WERI-Rb-1 (cell line): ENCODE data around the gene OASL.
A peak's percentile ranks its signal among the peaks of the same experiment; 100 is the strongest.

Experiments used
- DNase-seq: peaks from one replicate; pipeline ENCODE4 v3.0.0-alpha.2; 2020
- H3K27ac ChIP-seq: fragments of 250-450 bp; sonication (Bioruptor Pico); 2 replicates; pipeline ENCODE4 v1.5.1; 2020; ENCODE audit warnings: mild to moderate bottlenecking, moderate library complexity
- H3K27me3 ChIP-seq: fragments of 250-450 bp; sonication (Bioruptor Pico); 2 replicates; pipeline ENCODE4 v1.5.1; 2021; ENCODE audit warnings: mild to moderate bottlenecking, low read depth, moderate library complexity; ENCODE audit not compliant: insufficient read depth, severe bottlenecking
- H3K36me3 ChIP-seq: fragments of 250-450 bp; sonication (Bioruptor Pico); 2 replicates; pipeline ENCODE4 v1.5.1; 2020; ENCODE audit warnings: mild to moderate bottlenecking, moderate library complexity
- H3K4me3 ChIP-seq: 2 replicates; pipeline ENCODE4 v1.5.1; 2011; ENCODE audit warnings: low read depth, mild to moderate bottlenecking, control low read depth, low read length
- H3K9me3 ChIP-seq: fragments of 250-450 bp; sonication (Bioruptor Pico); 2 replicates; pipeline ENCODE4 v1.5.1; 2021; ENCODE audit warnings: mild to moderate bottlenecking, moderate library complexity; ENCODE audit not compliant: severe bottlenecking
- CTCF ChIP-seq: IDR thresholded peaks from 2 replicates; pipeline ENCODE4 v1.5.1; 2011; ENCODE audit warnings: low read depth, mild to moderate bottlenecking, control low read depth, inconsistent platforms, low read length

The OASL gene

GRCh38 chr12:121021754-121022153 is 17.3 kb downstream of the OASL start:
- TF ChIP-seq CTCF, result no peak
- H3K9me3 ChIP-seq, result no peaks in the 10 kb centered on the region
- no peak overlapping the region for H3K4me3 ChIP-seq
- no peak overlapping the region for H3K27ac ChIP-seq
- H3K36me3 ChIP-seq, result no peaks in the 10 kb centered on the region
- DNase-seq, result no peak
- H3K27me3 ChIP-seq, result no peaks in the 10 kb centered on the region

GRCh38 chr12:121018860-121019617 is 20.0 kb downstream of the OASL start:
- Histone ChIP-seq H3K27me3 (no peaks in the 10 kb centered on the region), H3K36me3 (no peaks in the 10 kb centered on the region), H3K4me3 (no peak overlapping the region), H3K27ac (no peak overlapping the region), H3K9me3 (no peaks in the 10 kb centered on the region)
- no peak for TF ChIP-seq CTCF
- no peak for DNase-seq

GRCh38 chr12:121017966-121018491 is 21.0 kb downstream of the OASL start:
- Histone ChIP-seq H3K9me3 (no peaks in the 10 kb centered on the region), H3K36me3 (no peaks in the 10 kb centered on the region), H3K4me3 (no peak overlapping the region), H3K27ac (no peak overlapping the region), H3K27me3 (no peaks in the 10 kb centered on the region)
- DNase-seq, result no peak
- TF ChIP-seq CTCF, result no peak

- H3K36me3 ChIP-seq, result no peaks in the 10 kb centered on the region
- no peak for TF ChIP-seq CTCF
- H3K4me3 ChIP-seq, result peak within 1 kb of the TSS; percentile 87
- H3K27me3 ChIP-seq, result no peaks in the 10 kb centered on the region
- H3K9me3 ChIP-seq, result no peaks in the 10 kb centered on the region
- peak; percentile 93 for DNase-seq
- H3K27ac ChIP-seq, result peak within 1 kb of the TSS; percentile 66
These were observed 22.9 kb downstream of the OASL start, which contains the start of gene C12orf43 for GRCh38 chr12:121015825-121016766. TSS of gene C12orf43 (minus strand) at chr12:121016487. CDS start at chr12:121016474, 13 bp downstream.

- Histone ChIP-seq H3K27me3 (no peaks in the 10 kb centered on the region), H3K36me3 (peaks cover 23% of the 10 kb centered on the region), H3K9me3 (no peaks in the 10 kb centered on the region), H3K27ac (no peak overlapping the region), H3K4me3 (no peak overlapping the region)
- DNase-seq, result no peak
- no peak for TF ChIP-seq CTCF
These were observed 25.3 kb downstream of the OASL start for GRCh38 chr12:121013715-121014114.
